SK-N-SH treated with all-trans-retinoic acid at 6 μM for 48 hours (cell line): Measurements from ENCODE around the gene KRT78.

Experiments
- ATAC-seq: fragments of 200-7000 bp; cut with Tn5 transposase; 3 replicates; pipeline ENCODE4 v1.9.1; 2020; ENCODE audit warnings: mild to moderate bottlenecking, moderate library complexity
- ARNTL ChIP-seq: fragments of 450-650 bp; formaldehyde crosslinking; IDR thresholded peaks from 2 replicates; pipeline ENCODE4 v1.5.0; 2020; ENCODE audit warnings: low read depth, mild to moderate bottlenecking, moderate library complexity, borderline replicate concordance
- BACH2 ChIP-seq: fragments of 250-450 bp; sonication (Bioruptor Pico); IDR thresholded peaks from 2 replicates; pipeline ENCODE4 v1.9.0; 2021; ENCODE audit warnings: mild to moderate bottlenecking, borderline replicate concordance
- CSDC2 ChIP-seq: fragments of 250-450 bp; sonication (Bioruptor Pico); IDR thresholded peaks from 2 replicates; pipeline ENCODE4 v1.5.0; 2020; ENCODE audit warnings: mild to moderate bottlenecking, moderate library complexity
- ESRRG ChIP-seq: fragments of 250-450 bp; sonication (Bioruptor Pico); IDR thresholded peaks from 2 replicates; pipeline ENCODE4 v1.6.1; 2021; ENCODE audit warnings: mild to moderate bottlenecking
- GLIS3 ChIP-seq: fragments of 250-450 bp; sonication (Bioruptor Pico); IDR thresholded peaks from 2 replicates; pipeline ENCODE4 v1.5.0; 2020; ENCODE audit warnings: mild to moderate bottlenecking, moderate library complexity
- ISL1 ChIP-seq: fragments of 250-450 bp; sonication (Bioruptor Pico); IDR thresholded peaks from 2 replicates; pipeline ENCODE4 v2.1.2; 2022; ENCODE audit warnings: mild to moderate bottlenecking, moderate library complexity
- OSR1 ChIP-seq: fragments of 250-450 bp; sonication (Bioruptor Pico); IDR thresholded peaks from 2 replicates; pipeline ENCODE4 v1.8.0; 2022; ENCODE audit warnings: moderate library complexity, mild to moderate bottlenecking, inconsistent platforms
- PPARA ChIP-seq: fragments of 250-450 bp; sonication (Bioruptor Pico); IDR thresholded peaks from 2 replicates; pipeline ENCODE4 v1.5.0; 2020; ENCODE audit warnings: mild to moderate bottlenecking, borderline replicate concordance
- RARB ChIP-seq: fragments of 250-450 bp; sonication (Bioruptor Pico); IDR thresholded peaks from 2 replicates; pipeline ENCODE4 v1.8.0; 2021; ENCODE audit warnings: mild to moderate bottlenecking, moderate library complexity
- SNAI2 ChIP-seq: fragments of 250-450 bp; sonication (Bioruptor Pico); IDR thresholded peaks from 2 replicates; pipeline ENCODE4 v1.5.0; 2020; ENCODE audit warnings: mild to moderate bottlenecking, moderate library complexity
- ZNF70 ChIP-seq: fragments of 450-650 bp; formaldehyde crosslinking; IDR thresholded peaks from 2 replicates; pipeline ENCODE4 v1.5.0; 2020; ENCODE audit warnings: mild to moderate bottlenecking, moderate library complexity
- ZNF8 ChIP-seq: fragments of 450-650 bp; formaldehyde crosslinking; IDR thresholded peaks from 2 replicates; pipeline ENCODE4 v1.5.0; 2020; ENCODE audit warnings: mild to moderate bottlenecking, moderate library complexity
- TF ChIP-seq, protein P1 (sequence below): fragments of 250-450 bp; sonication (Bioruptor Pico); IDR thresholded peaks from 2 replicates; pipeline ENCODE4 v1.5.1; 2021; ENCODE audit warnings: mild to moderate bottlenecking, moderate library complexity
- TF ChIP-seq, protein P2 (sequence below): fragments of 250-450 bp; sonication (Bioruptor Pico); IDR thresholded peaks from 2 replicates; pipeline ENCODE4 v1.5.1; 2020; ENCODE audit warnings: low read depth, mild to moderate bottlenecking, moderate library complexity
- TF ChIP-seq, protein P3 (sequence below): fragments of 250-450 bp; sonication (Bioruptor Pico); IDR thresholded peaks from 2 replicates; pipeline ENCODE4 v1.5.0; 2020; ENCODE audit warnings: mild to moderate bottlenecking, moderate library complexity
- TF ChIP-seq, protein P4 (sequence below): fragments of 250-450 bp; sonication (Bioruptor Pico); IDR thresholded peaks from 2 replicates; pipeline ENCODE4 v1.8.0; 2021; ENCODE audit warnings: low read depth, mild to moderate bottlenecking, moderate library complexity, borderline replicate concordance
- TF ChIP-seq, protein P5 (sequence below): fragments of 250-450 bp; sonication (Bioruptor Pico); IDR thresholded peaks from 2 replicates; pipeline ENCODE4 v1.8.0; 2020; ENCODE audit warnings: mild to moderate bottlenecking, moderate library complexity, borderline replicate concordance

The KRT78 gene

DNA sequence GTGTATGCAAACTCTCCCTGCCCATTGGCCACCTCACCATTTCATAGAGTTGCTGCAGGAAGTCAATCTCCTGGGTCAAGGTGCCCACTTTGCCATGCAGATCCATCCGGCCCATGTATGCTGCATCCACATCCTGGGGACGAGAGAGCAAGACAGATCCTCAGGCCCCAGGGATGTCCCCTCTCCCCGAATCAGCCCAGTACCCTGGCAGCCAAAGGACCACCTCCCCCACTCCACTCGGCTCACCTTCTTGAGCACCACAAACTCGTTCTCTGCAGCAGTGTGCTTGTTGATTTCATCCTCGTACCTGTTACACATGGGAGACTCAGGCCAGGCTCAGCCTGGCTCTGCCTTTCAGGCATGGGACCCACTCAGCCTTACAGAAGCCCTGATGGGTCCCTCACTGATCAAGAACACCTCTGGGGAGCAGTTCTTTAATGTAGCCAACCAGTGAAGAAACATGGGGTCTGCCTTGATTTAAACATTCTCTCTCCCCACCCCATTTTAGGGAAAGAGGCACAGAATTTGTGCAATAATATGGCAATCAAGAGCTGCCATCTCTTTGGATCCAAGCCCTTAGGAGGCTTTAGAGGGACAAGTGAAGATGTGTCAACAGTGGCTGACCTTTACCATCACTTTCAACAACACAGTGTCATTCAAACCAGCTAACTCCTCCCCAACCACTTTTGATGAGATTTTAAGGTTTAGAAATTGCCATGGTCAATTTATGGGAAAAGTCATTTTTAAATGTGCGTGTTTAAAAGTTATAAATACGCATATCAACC, 18.6 kb downstream of the KRT78 start (continued):
- TF ChIP-seq ARNTL (CRISPR knock-in tag) (no peak), RARB (CRISPR knock-in tag) (no peak), SNAI2 (CRISPR knock-in tag) (no peak), OSR1 (CRISPR knock-in tag) (no peak), CSDC2 (CRISPR knock-in tag) (no peak), ZNF70 (no peak)
- TF ChIP-seq, protein P1, sequence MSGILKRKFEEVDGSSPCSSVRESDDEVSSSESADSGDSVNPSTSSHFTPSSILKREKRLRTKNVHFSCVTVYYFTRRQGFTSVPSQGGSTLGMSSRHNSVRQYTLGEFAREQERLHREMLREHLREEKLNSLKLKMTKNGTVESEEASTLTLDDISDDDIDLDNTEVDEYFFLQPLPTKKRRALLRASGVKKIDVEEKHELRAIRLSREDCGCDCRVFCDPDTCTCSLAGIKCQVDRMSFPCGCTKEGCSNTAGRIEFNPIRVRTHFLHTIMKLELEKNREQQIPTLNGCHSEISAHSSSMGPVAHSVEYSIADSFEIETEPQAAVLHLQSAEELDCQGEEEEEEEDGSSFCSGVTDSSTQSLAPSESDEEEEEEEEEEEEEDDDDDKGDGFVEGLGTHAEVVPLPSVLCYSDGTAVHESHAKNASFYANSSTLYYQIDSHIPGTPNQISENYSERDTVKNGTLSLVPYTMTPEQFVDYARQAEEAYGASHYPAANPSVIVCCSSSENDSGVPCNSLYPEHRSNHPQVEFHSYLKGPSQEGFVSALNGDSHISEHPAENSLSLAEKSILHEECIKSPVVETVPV (CRISPR knock-in tag), result no peak
- TF ChIP-seq, protein P2, sequence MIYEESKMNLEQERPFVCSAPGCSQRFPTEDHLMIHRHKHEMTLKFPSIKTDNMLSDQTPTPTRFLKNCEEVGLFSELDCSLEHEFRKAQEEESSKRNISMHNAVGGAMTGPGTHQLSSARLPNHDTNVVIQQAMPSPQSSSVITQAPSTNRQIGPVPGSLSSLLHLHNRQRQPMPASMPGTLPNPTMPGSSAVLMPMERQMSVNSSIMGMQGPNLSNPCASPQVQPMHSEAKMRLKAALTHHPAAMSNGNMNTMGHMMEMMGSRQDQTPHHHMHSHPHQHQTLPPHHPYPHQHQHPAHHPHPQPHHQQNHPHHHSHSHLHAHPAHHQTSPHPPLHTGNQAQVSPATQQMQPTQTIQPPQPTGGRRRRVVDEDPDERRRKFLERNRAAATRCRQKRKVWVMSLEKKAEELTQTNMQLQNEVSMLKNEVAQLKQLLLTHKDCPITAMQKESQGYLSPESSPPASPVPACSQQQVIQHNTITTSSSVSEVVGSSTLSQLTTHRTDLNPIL (CRISPR knock-in tag), result no peak

DNA sequence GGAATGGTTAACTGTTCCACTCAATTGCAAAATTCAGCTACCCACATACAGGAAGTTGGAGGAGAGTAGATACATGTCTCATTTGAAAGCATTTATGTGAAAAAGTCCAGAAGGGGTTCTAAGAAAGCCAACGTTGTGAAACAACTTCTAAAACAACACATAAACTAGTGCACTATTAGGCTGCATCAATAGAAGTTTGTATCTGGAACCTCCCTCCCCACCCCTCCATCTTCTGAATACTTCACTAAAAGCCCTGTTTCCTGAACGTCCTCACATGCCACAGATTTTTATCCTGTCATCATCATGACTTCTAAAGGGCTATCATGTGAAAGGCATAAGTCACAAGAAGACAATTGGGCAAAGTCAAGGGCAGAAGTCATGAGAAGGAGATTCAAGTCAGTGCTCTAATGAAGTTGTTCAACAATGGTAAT, 20.2 kb downstream of the KRT78 start:
- TF ChIP-seq ISL1 (CRISPR knock-in tag), result no peak
- no peak for TF ChIP-seq BACH2 (CRISPR knock-in tag)
- no peak for TF ChIP-seq ZNF70
- TF ChIP-seq, protein P3, sequence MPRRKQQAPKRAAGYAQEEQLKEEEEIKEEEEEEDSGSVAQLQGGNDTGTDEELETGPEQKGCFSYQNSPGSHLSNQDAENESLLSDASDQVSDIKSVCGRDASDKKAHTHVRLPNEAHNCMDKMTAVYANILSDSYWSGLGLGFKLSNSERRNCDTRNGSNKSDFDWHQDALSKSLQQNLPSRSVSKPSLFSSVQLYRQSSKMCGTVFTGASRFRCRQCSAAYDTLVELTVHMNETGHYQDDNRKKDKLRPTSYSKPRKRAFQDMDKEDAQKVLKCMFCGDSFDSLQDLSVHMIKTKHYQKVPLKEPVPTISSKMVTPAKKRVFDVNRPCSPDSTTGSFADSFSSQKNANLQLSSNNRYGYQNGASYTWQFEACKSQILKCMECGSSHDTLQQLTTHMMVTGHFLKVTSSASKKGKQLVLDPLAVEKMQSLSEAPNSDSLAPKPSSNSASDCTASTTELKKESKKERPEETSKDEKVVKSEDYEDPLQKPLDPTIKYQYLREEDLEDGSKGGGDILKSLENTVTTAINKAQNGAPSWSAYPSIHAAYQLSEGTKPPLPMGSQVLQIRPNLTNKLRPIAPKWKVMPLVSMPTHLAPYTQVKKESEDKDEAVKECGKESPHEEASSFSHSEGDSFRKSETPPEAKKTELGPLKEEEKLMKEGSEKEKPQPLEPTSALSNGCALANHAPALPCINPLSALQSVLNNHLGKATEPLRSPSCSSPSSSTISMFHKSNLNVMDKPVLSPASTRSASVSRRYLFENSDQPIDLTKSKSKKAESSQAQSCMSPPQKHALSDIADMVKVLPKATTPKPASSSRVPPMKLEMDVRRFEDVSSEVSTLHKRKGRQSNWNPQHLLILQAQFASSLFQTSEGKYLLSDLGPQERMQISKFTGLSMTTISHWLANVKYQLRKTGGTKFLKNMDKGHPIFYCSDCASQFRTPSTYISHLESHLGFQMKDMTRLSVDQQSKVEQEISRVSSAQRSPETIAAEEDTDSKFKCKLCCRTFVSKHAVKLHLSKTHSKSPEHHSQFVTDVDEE (CRISPR knock-in tag), result no peak
- TF ChIP-seq, protein P4, sequence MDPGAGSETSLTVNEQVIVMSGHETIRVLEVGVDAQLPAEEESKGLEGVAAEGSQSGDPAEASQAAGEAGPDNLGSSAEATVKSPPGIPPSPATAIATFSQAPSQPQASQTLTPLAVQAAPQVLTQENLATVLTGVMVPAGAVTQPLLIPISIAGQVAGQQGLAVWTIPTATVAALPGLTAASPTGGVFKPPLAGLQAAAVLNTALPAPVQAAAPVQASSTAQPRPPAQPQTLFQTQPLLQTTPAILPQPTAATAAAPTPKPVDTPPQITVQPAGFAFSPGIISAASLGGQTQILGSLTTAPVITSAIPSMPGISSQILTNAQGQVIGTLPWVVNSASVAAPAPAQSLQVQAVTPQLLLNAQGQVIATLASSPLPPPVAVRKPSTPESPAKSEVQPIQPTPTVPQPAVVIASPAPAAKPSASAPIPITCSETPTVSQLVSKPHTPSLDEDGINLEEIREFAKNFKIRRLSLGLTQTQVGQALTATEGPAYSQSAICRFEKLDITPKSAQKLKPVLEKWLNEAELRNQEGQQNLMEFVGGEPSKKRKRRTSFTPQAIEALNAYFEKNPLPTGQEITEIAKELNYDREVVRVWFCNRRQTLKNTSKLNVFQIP (CRISPR knock-in tag), result no peak
- TF ChIP-seq, protein P1 (CRISPR knock-in tag), result no peak
- ATAC-seq, result no peak

DNA sequence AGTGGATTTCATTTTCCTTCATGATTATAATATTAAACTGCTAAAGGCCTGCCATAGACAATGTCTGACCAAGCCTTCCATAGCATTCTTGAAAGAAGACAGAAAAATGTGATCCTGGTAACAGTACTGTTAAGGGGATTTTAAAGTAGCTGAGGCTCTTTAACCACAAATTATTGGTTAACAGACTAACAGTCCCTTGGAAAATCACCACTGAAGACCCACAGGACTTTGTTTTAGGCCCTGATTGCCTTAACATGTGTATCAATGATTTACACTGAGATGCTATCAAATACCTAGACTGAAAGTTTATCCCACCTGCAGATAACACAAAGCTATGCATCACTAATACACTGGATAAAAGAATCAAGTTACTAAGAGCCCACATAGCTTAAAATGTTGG, 20.6 kb downstream of the KRT78 start:
- no peak for ATAC-seq
- TF ChIP-seq, protein P5, sequence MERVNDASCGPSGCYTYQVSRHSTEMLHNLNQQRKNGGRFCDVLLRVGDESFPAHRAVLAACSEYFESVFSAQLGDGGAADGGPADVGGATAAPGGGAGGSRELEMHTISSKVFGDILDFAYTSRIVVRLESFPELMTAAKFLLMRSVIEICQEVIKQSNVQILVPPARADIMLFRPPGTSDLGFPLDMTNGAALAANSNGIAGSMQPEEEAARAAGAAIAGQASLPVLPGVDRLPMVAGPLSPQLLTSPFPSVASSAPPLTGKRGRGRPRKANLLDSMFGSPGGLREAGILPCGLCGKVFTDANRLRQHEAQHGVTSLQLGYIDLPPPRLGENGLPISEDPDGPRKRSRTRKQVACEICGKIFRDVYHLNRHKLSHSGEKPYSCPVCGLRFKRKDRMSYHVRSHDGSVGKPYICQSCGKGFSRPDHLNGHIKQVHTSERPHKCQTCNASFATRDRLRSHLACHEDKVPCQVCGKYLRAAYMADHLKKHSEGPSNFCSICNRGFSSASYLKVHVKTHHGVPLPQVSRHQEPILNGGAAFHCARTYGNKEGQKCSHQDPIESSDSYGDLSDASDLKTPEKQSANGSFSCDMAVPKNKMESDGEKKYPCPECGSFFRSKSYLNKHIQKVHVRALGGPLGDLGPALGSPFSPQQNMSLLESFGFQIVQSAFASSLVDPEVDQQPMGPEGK, result no peak
- TF ChIP-seq PPARA (CRISPR knock-in tag) (no peak), OSR1 (CRISPR knock-in tag) (no peak), ISL1 (CRISPR knock-in tag) (no peak), ARNTL (CRISPR knock-in tag) (no peak), BACH2 (CRISPR knock-in tag) (no peak), GLIS3 (CRISPR knock-in tag) (no peak), CSDC2 (CRISPR knock-in tag) (no peak), ZNF70 (no peak), RARB (CRISPR knock-in tag) (no peak), ZNF8 (CRISPR knock-in tag) (no peak), ESRRG (CRISPR knock-in tag) (no peak)
- TF ChIP-seq, protein P3 (CRISPR knock-in tag), result no peak
- TF ChIP-seq, protein P4 (CRISPR knock-in tag), result no peak
- TF ChIP-seq, protein P1 (CRISPR knock-in tag), result no peak
